COLO668 (cell line): ENCODE results near the gene GDF7.
A peak's percentile ranks its signal among the peaks of the same experiment; 100 is the strongest.

Experiments
- DNase-seq: peaks from one replicate; lab custom pipeline; 2025; ENCODE audit not compliant: unreplicated experiment; lab: John Stamatoyannopoulos, UW

The GDF7 gene

GRCh38 chr2:20627712-20628380 is 39.1 kb upstream of the GDF7 start:
- no peak for DNase-seq

- no peak for DNase-seq
These were observed 37.8 kb upstream of the GDF7 start for GRCh38 chr2:20629181-20629580.

- no peak for DNase-seq
These were observed 37.3 kb upstream of the GDF7 start for GRCh38 chr2:20629581-20630171.

- DNase-seq: no peak
These were observed 36.0 kb upstream of the GDF7 start for GRCh38 chr2:20630967-20631366.

GRCh38 chr2:20631617-20632307 is 35.2 kb upstream of the GDF7 start:
- DNase-seq: no peak

GRCh38 chr2:20632446-20632990 is 34.4 kb upstream of the GDF7 start:
- no peak for DNase-seq

- no peak for DNase-seq
These were observed 33.9 kb upstream of the GDF7 start for GRCh38 chr2:20633001-20633400.

- DNase-seq: peak; percentile 83
These were observed 33.0 kb upstream of the GDF7 start for GRCh38 chr2:20633794-20634506.

- DNase-seq: peak; percentile 24
These were observed 32.3 kb upstream of the GDF7 start for GRCh38 chr2:20634507-20635112.

GRCh38 chr2:20635113-20635510 is 31.8 kb upstream of the GDF7 start:
- DNase-seq: no peak

GRCh38 chr2:20635675-20636584 is 31.0 kb upstream of the GDF7 start:
- peak; percentile 80 for DNase-seq

- no peak for DNase-seq
These were observed 29.8 kb upstream of the GDF7 start for GRCh38 chr2:20637147-20637546.

GRCh38 chr2:20638014-20638413 is 28.9 kb upstream of the GDF7 start:
- DNase-seq: no peak

- DNase-seq: no peak
These were observed 28.1 kb upstream of the GDF7 start for GRCh38 chr2:20638646-20639430.

- no peak for DNase-seq
These were observed 26.4 kb upstream of the GDF7 start for GRCh38 chr2:20640411-20641122.

- DNase-seq: no peak
These were observed 25.6 kb upstream of the GDF7 start for GRCh38 chr2:20641123-20641985.

GRCh38 chr2:20642055-20642971 is 24.6 kb upstream of the GDF7 start:
- peak; percentile 75 for DNase-seq
